Measurements from ENCODE around the gene FBXL22. TPM values are rescaled to one million over a fixed set of nuclear protein-coding genes. Genes with fewer than 3 reads are reported as not detected.

Gene FBXL22
- total and polyA plus RNA-seq, 2 experiments from 2014 or later = 0.26 TPM; not detected in 1

DNA sequence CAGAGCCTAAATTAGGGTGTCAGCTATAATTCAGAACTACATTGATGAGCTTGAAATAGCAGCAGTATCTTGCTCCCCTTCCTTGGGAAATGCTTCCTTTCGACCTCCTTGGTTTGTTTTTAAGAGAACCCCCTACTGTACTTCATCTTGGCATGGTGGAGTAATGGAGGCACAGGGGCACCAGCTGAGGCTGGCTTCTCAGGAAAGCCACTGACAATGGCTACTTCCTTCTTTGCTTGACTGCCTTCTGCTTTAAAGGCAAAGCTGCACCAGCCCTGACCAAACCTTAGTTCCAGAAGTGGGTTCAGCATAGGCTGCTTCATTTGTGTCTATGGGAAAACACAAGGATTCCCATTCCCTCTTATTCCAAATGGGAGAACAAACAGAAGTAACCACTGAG lies 1.5 kb upstream of the FBXL22 start (continued):
- TF ChIP-seq, protein P1, sequence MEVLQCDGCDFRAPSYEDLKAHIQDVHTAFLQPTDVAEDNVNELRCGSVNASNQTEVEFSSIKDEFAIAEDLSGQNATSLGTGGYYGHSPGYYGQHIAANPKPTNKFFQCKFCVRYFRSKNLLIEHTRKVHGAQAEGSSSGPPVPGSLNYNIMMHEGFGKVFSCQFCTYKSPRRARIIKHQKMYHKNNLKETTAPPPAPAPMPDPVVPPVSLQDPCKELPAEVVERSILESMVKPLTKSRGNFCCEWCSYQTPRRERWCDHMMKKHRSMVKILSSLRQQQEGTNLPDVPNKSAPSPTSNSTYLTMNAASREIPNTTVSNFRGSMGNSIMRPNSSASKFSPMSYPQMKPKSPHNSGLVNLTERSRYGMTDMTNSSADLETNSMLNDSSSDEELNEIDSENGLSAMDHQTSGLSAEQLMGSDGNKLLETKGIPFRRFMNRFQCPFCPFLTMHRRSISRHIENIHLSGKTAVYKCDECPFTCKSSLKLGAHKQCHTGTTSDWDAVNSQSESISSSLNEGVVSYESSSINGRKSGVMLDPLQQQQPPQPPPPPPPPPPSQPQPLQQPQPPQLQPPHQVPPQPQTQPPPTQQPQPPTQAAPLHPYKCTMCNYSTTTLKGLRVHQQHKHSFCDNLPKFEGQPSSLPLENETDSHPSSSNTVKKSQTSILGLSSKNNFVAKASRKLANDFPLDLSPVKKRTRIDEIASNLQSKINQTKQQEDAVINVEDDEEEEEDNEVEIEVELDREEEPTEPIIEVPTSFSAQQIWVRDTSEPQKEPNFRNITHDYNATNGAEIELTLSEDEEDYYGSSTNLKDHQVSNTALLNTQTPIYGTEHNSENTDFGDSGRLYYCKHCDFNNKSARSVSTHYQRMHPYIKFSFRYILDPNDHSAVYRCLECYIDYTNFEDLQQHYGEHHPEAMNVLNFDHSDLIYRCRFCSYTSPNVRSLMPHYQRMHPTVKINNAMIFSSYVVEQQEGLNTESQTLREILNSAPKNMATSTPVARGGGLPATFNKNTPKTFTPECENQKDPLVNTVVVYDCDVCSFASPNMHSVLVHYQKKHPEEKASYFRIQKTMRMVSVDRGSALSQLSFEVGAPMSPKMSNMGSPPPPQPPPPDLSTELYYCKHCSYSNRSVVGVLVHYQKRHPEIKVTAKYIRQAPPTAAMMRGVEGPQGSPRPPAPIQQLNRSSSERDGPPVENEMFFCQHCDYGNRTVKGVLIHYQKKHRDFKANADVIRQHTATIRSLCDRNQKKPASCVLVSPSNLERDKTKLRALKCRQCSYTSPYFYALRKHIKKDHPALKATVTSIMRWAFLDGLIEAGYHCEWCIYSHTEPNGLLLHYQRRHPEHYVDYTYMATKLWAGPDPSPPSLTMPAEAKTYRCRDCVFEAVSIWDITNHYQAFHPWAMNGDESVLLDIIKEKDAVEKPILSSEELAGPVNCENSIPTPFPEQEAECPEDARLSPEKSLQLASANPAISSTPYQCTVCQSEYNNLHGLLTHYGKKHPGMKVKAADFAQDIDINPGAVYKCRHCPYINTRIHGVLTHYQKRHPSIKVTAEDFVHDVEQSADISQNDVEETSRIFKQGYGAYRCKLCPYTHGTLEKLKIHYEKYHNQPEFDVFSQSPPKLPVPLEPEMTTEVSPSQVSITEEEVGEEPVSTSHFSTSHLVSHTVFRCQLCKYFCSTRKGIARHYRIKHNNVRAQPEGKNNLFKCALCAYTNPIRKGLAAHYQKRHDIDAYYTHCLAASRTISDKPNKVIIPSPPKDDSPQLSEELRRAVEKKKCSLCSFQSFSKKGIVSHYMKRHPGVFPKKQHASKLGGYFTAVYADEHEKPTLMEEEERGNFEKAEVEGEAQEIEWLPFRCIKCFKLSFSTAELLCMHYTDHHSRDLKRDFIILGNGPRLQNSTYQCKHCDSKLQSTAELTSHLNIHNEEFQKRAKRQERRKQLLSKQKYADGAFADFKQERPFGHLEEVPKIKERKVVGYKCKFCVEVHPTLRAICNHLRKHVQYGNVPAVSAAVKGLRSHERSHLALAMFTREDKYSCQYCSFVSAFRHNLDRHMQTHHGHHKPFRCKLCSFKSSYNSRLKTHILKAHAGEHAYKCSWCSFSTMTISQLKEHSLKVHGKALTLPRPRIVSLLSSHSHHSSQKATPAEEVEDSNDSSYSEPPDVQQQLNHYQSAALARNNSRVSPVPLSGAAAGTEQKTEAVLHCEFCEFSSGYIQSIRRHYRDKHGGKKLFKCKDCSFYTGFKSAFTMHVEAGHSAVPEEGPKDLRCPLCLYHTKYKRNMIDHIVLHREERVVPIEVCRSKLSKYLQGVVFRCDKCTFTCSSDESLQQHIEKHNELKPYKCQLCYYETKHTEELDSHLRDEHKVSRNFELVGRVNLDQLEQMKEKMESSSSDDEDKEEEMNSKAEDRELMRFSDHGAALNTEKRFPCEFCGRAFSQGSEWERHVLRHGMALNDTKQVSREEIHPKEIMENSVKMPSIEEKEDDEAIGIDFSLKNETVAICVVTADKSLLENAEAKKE (CRISPR knock-in tag; IDR thresholded peaks at IDR 0.05) = no peak
- no peak for TF ChIP-seq STAT1 (IDR thresholded peaks at IDR 0.05; ENCODE audit: unreplicated experiment)
- no peak for TF ChIP-seq NANOG (IDR thresholded peaks at IDR 0.05; ENCODE audit: borderline replicate concordance)
- no peak for TF ChIP-seq CREB1 (CRISPR knock-in tag; IDR thresholded peaks at IDR 0.05; ENCODE audit: low read depth)
- no peak for TF ChIP-seq JUNB (IDR thresholded peaks at IDR 0.05; ENCODE audit: unreplicated experiment)

DNA sequence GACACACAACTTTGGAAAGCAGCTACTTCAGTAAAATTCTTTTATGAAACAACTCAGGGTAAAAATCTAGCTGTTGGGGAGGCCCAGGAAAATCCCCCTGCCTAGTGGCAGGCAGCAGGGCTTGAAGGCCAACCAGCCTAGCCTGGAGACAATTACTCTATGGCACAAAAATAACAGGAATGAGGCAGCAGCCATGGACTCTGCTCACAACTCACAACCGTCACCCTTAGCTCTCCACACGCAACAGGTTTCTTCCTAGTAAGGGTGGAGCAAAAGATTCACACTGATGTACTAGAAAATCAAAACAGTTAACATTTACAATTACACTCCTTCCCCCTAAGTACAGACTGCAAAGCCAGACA lies 530 bp upstream of the FBXL22 start:
- Mint-ChIP-seq H3K36me3 (ENCODE audit: low read depth) (peaks cover 2% of the 10 kb centered on the region; the same call in 1 of the 3 replicates), H3K27ac (no peak overlapping the region), H3K9me3 (no peaks in the 10 kb centered on the region), H3K4me3 (no peak overlapping the region), H3K4me1 (peaks cover 39% of the 10 kb centered on the region), H3K27me3 (ENCODE audit: insufficient read depth, low read depth, poor library complexity) (peaks cover 25% of the 10 kb centered on the region)
- Histone ChIP-seq H3K79me2 (replicated peaks; ENCODE audit: insufficient read depth) (no peaks in the 10 kb centered on the region), H3K4me1 (ENCODE audit: insufficient read depth) (peaks cover 19% of the 10 kb centered on the region), H3F3A (replicated peaks; ENCODE audit: low read depth) (peaks cover 9% of the 10 kb centered on the region; the same call in 1 of the 2 replicates), H3K27ac (ENCODE audit: low read depth) (no peak overlapping the region), H4K20me1 (replicated peaks; ENCODE audit: insufficient read depth) (no peaks in the 10 kb centered on the region), H2AFZ (no peak overlapping the region; the same call in 1 of the 2 replicates), H3K27me3 (ENCODE audit: insufficient read depth) (peaks cover 23% of the 10 kb centered on the region), H3K4me2 (no peak overlapping the region), H3K36me3 (ENCODE audit: insufficient read depth) (no peaks in the 10 kb centered on the region), H3K4me3 (no peak overlapping the region), H3K9me2 (ENCODE audit: insufficient read depth) (no peaks in the 10 kb centered on the region)
- no peak for DNase-seq (ENCODE audit: low spot score)
- no peak for ATAC-seq
- TF ChIP-seq CREB1 (CRISPR knock-in tag; IDR thresholded peaks at IDR 0.05; ENCODE audit: low read depth) (no peak), NANOG (IDR thresholded peaks at IDR 0.05; ENCODE audit: borderline replicate concordance) (no peak), STAT1 (IDR thresholded peaks at IDR 0.05; ENCODE audit: unreplicated experiment) (no peak), ZNF114 (CRISPR knock-in tag; IDR thresholded peaks at IDR 0.05) (no peak), POLR2AphosphoS5 (IDR thresholded peaks at IDR 0.05; ENCODE audit: low read depth) (no peak), EZH2 (IDR thresholded peaks at IDR 0.05; ENCODE audit: low read depth, unreplicated experiment) (no peak), JUNB (IDR thresholded peaks at IDR 0.05; ENCODE audit: unreplicated experiment) (no peak), EZH2phosphoT487 (IDR thresholded peaks at IDR 0.05; ENCODE audit: unreplicated experiment) (no peak)
- TF ChIP-seq, protein P2, sequence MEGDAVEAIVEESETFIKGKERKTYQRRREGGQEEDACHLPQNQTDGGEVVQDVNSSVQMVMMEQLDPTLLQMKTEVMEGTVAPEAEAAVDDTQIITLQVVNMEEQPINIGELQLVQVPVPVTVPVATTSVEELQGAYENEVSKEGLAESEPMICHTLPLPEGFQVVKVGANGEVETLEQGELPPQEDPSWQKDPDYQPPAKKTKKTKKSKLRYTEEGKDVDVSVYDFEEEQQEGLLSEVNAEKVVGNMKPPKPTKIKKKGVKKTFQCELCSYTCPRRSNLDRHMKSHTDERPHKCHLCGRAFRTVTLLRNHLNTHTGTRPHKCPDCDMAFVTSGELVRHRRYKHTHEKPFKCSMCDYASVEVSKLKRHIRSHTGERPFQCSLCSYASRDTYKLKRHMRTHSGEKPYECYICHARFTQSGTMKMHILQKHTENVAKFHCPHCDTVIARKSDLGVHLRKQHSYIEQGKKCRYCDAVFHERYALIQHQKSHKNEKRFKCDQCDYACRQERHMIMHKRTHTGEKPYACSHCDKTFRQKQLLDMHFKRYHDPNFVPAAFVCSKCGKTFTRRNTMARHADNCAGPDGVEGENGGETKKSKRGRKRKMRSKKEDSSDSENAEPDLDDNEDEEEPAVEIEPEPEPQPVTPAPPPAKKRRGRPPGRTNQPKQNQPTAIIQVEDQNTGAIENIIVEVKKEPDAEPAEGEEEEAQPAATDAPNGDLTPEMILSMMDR (conservative IDR thresholded peaks at IDR 0.05; ENCODE audit: low read depth in 2 of 2) = no peak
- TF ChIP-seq, protein P3, sequence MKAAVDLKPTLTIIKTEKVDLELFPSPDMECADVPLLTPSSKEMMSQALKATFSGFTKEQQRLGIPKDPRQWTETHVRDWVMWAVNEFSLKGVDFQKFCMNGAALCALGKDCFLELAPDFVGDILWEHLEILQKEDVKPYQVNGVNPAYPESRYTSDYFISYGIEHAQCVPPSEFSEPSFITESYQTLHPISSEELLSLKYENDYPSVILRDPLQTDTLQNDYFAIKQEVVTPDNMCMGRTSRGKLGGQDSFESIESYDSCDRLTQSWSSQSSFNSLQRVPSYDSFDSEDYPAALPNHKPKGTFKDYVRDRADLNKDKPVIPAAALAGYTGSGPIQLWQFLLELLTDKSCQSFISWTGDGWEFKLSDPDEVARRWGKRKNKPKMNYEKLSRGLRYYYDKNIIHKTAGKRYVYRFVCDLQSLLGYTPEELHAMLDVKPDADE (IDR thresholded peaks at IDR 0.05) = no peak
- TF ChIP-seq, protein P4, sequence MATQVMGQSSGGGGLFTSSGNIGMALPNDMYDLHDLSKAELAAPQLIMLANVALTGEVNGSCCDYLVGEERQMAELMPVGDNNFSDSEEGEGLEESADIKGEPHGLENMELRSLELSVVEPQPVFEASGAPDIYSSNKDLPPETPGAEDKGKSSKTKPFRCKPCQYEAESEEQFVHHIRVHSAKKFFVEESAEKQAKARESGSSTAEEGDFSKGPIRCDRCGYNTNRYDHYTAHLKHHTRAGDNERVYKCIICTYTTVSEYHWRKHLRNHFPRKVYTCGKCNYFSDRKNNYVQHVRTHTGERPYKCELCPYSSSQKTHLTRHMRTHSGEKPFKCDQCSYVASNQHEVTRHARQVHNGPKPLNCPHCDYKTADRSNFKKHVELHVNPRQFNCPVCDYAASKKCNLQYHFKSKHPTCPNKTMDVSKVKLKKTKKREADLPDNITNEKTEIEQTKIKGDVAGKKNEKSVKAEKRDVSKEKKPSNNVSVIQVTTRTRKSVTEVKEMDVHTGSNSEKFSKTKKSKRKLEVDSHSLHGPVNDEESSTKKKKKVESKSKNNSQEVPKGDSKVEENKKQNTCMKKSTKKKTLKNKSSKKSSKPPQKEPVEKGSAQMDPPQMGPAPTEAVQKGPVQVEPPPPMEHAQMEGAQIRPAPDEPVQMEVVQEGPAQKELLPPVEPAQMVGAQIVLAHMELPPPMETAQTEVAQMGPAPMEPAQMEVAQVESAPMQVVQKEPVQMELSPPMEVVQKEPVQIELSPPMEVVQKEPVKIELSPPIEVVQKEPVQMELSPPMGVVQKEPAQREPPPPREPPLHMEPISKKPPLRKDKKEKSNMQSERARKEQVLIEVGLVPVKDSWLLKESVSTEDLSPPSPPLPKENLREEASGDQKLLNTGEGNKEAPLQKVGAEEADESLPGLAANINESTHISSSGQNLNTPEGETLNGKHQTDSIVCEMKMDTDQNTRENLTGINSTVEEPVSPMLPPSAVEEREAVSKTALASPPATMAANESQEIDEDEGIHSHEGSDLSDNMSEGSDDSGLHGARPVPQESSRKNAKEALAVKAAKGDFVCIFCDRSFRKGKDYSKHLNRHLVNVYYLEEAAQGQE (IDR thresholded peaks at IDR 0.05; ENCODE audit: unreplicated experiment) = no peak

All from GM23338 (cell line).